Measurements from ENCODE around the gene CYP26B1. TPM values are rescaled to one million over a fixed set of nuclear protein-coding genes. Genes with fewer than 3 reads are reported as not detected.

Gene CYP26B1
- total and polyA plus RNA-seq, 9 of the 15 experiments (the other 6 are each of a cell fraction or from before 2014, with no cell fraction given) = 0.01 to 0.13 (median 0.04) TPM; not detected in 6

DNA sequence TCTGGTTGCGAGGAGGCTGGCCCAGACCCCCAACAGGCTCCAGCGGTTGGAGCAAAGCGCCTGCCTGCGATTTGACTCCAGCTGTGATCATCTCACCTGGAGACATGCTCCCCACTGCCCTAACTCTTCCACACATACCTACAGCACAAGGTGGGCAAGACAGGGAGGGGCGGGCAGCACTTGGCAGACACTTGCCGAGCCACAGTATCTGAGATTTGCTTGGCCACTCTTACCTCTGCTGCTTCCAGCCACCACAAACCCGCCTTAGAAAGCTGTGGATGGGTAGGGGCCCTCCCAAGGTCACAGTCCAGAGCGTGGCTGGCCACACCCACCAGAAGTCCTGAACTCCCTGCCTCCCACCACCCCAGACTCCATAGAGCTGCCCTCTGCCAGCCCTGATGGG, 8.2 kb downstream of the CYP26B1 start:
- ChIA-PET CTCF (ENCODE audit: low intra/inter-chr PET ratio) (no interaction called here), POLR2A (no interaction called here)
- peaks cover 5% of the 10 kb centered on the region for H3K9me1 ChIP-seq (ENCODE audit: control insufficient read depth, insufficient read depth, low read length)
- H3K4me1 ChIP-seq (replicated peaks in 1 of 2; ENCODE audit: control insufficient read depth in 2 of 2, insufficient read depth in 2 of 2, low read length in 2 of 2) = peaks cover 0 to 21% of the 10 kb centered on the region in 2 experiments; a peak in 2 of 5 replicates
- in situ Hi-C loops (cut with MboI) (no loop called here), intact Hi-C loops (cut with micrococcal nuclease) (loop anchor here (5.0 kb wide), 1 partner anchor 592 kb away; no protein-coding TSS in a partner anchor)
- no peaks in the 10 kb centered on the region for H4K20me1 ChIP-seq (replicated peaks; ENCODE audit: control insufficient read depth, insufficient read depth, low read length)
- H3K4me2 ChIP-seq (ENCODE audit: insufficient read depth, low read length) = no peak overlapping the region
- ATAC-seq (no peak), DNase-seq (ENCODE audit: extremely low read depth in 1 of 4, low spot score in 3 of 4) (no peak), FAIRE-seq (no peak)
- H3K9ac ChIP-seq (ENCODE audit: insufficient read depth in 1 of 2, low read depth in 2 of 2, low read length in 2 of 2) = no peak overlapping the region
- H3K27ac ChIP-seq (ENCODE audit: extremely low read depth, low read depth, low read length) = no peak overlapping the region
- H3K9me3 ChIP-seq (replicated peaks; ENCODE audit: control insufficient read depth, insufficient read depth, low read depth, low read length) = no peaks in the 10 kb centered on the region
- TF ChIP-seq RBM17 (IDR thresholded peaks at IDR 0.05; ENCODE audit: borderline replicate concordance, low read depth, low read length) = no peak
- no peak for TF ChIP-seq MCM5 (IDR thresholded peaks at IDR 0.05; ENCODE audit: low read depth)
- no peak for TF ChIP-seq CEBPG (CRISPR knock-in tag; IDR thresholded peaks at IDR 0.05)
- TF ChIP-seq CEBPG (tag; conservative IDR thresholded peaks at IDR 0.05 in 1 of 2, IDR thresholded peaks at IDR 0.05 in 1 of 2) = no peak
- TF ChIP-seq SMAD3 (CRISPR knock-in tag; conservative IDR thresholded peaks at IDR 0.05) = no peak
- no peak for TF ChIP-seq ZNF77 (CRISPR knock-in tag; IDR thresholded peaks at IDR 0.05)
- no peak for TF ChIP-seq ETV6 (IDR thresholded peaks at IDR 0.05; ENCODE audit: borderline replicate concordance in 1 of 2, low read depth in 2 of 2, low read length in 1 of 2)
- no peak for TF ChIP-seq ETV6 (CRISPR knock-in tag; IDR thresholded peaks at IDR 0.05; ENCODE audit: borderline replicate concordance)
- no peak for TF ChIP-seq ESRRB (CRISPR knock-in tag; IDR thresholded peaks at IDR 0.05; ENCODE audit: borderline replicate concordance)
- TF ChIP-seq ZNF518B (CRISPR knock-in tag; IDR thresholded peaks at IDR 0.05) = no peak
- TF ChIP-seq CBX2 (IDR thresholded peaks at IDR 0.05; ENCODE audit: insufficient read depth, low read length, poor library complexity, severe bottlenecking) = no peak
- no peak for TF ChIP-seq ZEB2 (IDR thresholded peaks at IDR 0.05)
- H3K27me3 ChIP-seq (ENCODE audit: control insufficient read depth in 2 of 2, insufficient read depth in 2 of 2, low read length in 2 of 2) = peaks cover 0 to 25% of the 10 kb centered on the region in 2 experiments; a peak in 2 of 5 replicates
- no peaks in the 10 kb centered on the region for H3K36me3 ChIP-seq (ENCODE audit: control insufficient read depth, insufficient read depth, low read length)
- H3K79me2 ChIP-seq (ENCODE audit: control insufficient read depth, insufficient read depth, low read length) = no peaks in the 10 kb centered on the region
- 3% methylated on average over 8 of the region's 8 CpGs for WGBS (ENCODE audit: insufficient coverage, low coverage, missing lambda C conversion rate)
- H3K4me3 ChIP-seq = no peak overlapping the region
- no TSS peak for BruUV-seq (replicated peaks)
- H2AFZ ChIP-seq (ENCODE audit: low read depth, low read length) = no peak overlapping the region
